A673 (cell line): ENCODE measurements around the gene ZNF385B. TPM values are rescaled to one million over a fixed set of nuclear protein-coding genes. Genes with fewer than 3 reads are reported as not detected.

Experiments
- BruUV-seq: library from RNA; stranded (reverse); fragments of 400-500 nt; replicated peaks from 2 replicates; lab custom pipeline; 2021; lab: Mats Ljungman, UMichigan
- CTCF ChIA-PET: fragments of 300-600 bp; sonication (Branson Sonifier 250); formaldehyde crosslinking; loops from one replicate; lab custom pipeline; 2022; ENCODE audit warnings: antibody characterized with exemption; lab: Charles Lee
- POLR2A ChIA-PET: fragments of 300-600 bp; sonication (Branson Sonifier 250); formaldehyde crosslinking; loops from one replicate; lab custom pipeline; 2022; ENCODE audit warnings: antibody characterized with exemption; ENCODE audit not compliant: low non-redundant PET; lab: Charles Lee
- DNase-seq: peaks from one replicate; pipeline ENCODE4 v3.0.0-alpha.2; 2015; ENCODE audit warnings: low spot score
- H3K27ac ChIP-seq: fragments of 200-600 bp; sonication (generic); 2 replicates; pipeline ENCODE4 v1.5.1; 2016; ENCODE audit warnings: mixed run types, low read depth, mild to moderate bottlenecking, mixed read lengths, antibody characterized with exemption, low read length; ENCODE audit not compliant: poor library complexity, severe bottlenecking
- H3K27me3 ChIP-seq: fragments of 200-600 bp; sonication (generic); replicated peaks from 2 replicates; pipeline ENCODE4 v1.6.1; 2017; ENCODE audit warnings: mixed run types, low read depth, mild to moderate bottlenecking, mixed read lengths, antibody characterized with exemption, low read length; ENCODE audit not compliant: insufficient read depth, poor library complexity
- H3K36me3 ChIP-seq: fragments of 200-600 bp; sonication (generic); 2 replicates; pipeline ENCODE4 v1.6.1; 2016; ENCODE audit warnings: mixed run types, mild to moderate bottlenecking, mixed read lengths, antibody characterized with exemption, low read length; ENCODE audit not compliant: insufficient read depth, poor library complexity, severe bottlenecking
- H3K4me1 ChIP-seq: fragments of 200-600 bp; sonication (generic); 2 replicates; pipeline ENCODE4 v1.6.1; 2017; ENCODE audit warnings: mixed run types, mild to moderate bottlenecking, mixed read lengths, antibody characterized with exemption, low read length; ENCODE audit not compliant: insufficient read depth, poor library complexity, severe bottlenecking
- H3K4me3 ChIP-seq: fragments of 200-600 bp; sonication (generic); 2 replicates; pipeline ENCODE4 v1.5.1; 2016; ENCODE audit warnings: low read depth, mixed run types, mild to moderate bottlenecking, mixed read lengths, low read length; ENCODE audit not compliant: poor library complexity, severe bottlenecking
- H3K9me3 ChIP-seq: fragments of 200-600 bp; sonication (generic); 2 replicates; pipeline ENCODE4 v1.6.1; 2016; ENCODE audit warnings: mixed run types, low read depth, mild to moderate bottlenecking, mixed read lengths, antibody characterized with exemption, low read length; ENCODE audit not compliant: poor library complexity, severe bottlenecking
- CTCF ChIP-seq: fragments of 300-800, 200-600 bp; sonication (generic); conservative IDR thresholded peaks from 2 replicates; pipeline ENCODE4 v1.5.1; 2017; ENCODE audit warnings: low read depth, mild to moderate bottlenecking, antibody characterized with exemption, low read length, moderate library complexity, mixed read lengths
- EZH2 ChIP-seq: fragments of 200-600 bp; sonication (generic); IDR thresholded peaks from 2 replicates; pipeline ENCODE4 v1.6.1; 2017; ENCODE audit warnings: borderline replicate concordance, low read depth, mild to moderate bottlenecking, mixed read lengths, antibody characterized with exemption, low read length; ENCODE audit not compliant: poor library complexity, severe bottlenecking
- intact Hi-C: fragments of 100-400 bp; cut with micrococcal nuclease; formaldehyde crosslinking; loops from one replicate; pipeline ENCODE4 v1.10.0; 2022; ENCODE audit not compliant: unreplicated experiment
- total RNA-seq: library from RNA; stranded (reverse); gene quantifications from 2 replicates; pipeline ENCODE4 v1.2.3, GENCODE V29; 2021

ZNF385B gene
- total RNA-seq, 1 experiment from 2014 or later, result not detected

DNA sequence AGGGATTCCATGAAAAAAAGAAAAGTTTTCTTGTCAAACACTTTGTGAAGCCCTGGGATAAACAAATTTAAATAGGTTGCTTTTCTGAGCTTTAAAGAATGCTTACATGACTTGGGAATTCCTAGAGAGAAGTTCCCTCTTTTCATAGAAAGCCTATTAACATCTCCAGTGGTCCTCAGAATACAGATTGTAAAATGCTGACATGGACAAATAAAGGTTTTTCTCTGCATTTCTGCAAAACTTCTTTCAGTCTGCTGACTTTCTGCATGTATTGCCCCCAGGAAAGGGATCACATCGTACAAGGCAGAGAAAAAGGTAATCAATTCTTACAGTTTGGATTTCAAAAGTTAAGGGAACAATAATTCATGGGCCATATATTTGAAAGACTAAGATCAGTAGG is 20.6 kb downstream of the ZNF385B start:
- POLR2A ChIA-PET, result no interaction called here
- no peaks in the 10 kb centered on the region for H3K9me3 ChIP-seq
- no peaks in the 10 kb centered on the region for H3K4me1 ChIP-seq
- CTCF ChIA-PET, result no interaction called here
- H3K36me3 ChIP-seq, result no peaks in the 10 kb centered on the region
- TF ChIP-seq EZH2, result no peak
- no peak for TF ChIP-seq CTCF
- no peak overlapping the region for H3K27ac ChIP-seq
- no peak for DNase-seq
- no TSS peak for BruUV-seq
- intact Hi-C loops, result loop anchor here (5.0 kb wide), 1 partner anchor 56 kb away; no protein-coding TSS in a partner anchor
- peaks cover 4% of the 10 kb centered on the region for H3K27me3 ChIP-seq
- no peak overlapping the region for H3K4me3 ChIP-seq

DNA sequence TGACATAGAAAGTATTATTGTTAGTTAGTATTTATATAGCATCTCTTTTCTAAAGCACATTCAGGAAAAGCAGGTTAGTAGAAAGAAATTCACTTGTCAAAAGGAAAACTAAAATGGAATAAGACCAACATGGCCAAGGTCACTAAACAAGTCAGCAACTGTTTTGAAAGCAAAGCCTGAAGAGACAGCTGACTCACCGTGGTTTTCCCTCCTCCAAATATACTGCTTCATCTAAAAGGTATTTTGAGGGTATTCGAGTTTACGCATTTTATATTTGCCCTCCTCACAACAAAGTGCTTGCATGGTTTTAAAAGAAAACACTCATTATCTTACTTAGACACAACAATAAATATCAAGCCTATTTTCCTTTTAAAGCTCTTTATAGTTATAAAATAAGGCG is 24.0 kb downstream of the ZNF385B start:
- Histone ChIP-seq H3K27me3 (peaks cover 9% of the 10 kb centered on the region), H3K4me3 (no peak overlapping the region), H3K27ac (no peak overlapping the region), H3K9me3 (no peaks in the 10 kb centered on the region), H3K36me3 (no peaks in the 10 kb centered on the region), H3K4me1 (no peaks in the 10 kb centered on the region)
- no peak for DNase-seq
- CTCF ChIA-PET, result no interaction called here
- intact Hi-C loops, result no loop called here
- POLR2A ChIA-PET, result no interaction called here
- TF ChIP-seq EZH2 (no peak), CTCF (no peak)
- BruUV-seq, result no TSS peak

DNA sequence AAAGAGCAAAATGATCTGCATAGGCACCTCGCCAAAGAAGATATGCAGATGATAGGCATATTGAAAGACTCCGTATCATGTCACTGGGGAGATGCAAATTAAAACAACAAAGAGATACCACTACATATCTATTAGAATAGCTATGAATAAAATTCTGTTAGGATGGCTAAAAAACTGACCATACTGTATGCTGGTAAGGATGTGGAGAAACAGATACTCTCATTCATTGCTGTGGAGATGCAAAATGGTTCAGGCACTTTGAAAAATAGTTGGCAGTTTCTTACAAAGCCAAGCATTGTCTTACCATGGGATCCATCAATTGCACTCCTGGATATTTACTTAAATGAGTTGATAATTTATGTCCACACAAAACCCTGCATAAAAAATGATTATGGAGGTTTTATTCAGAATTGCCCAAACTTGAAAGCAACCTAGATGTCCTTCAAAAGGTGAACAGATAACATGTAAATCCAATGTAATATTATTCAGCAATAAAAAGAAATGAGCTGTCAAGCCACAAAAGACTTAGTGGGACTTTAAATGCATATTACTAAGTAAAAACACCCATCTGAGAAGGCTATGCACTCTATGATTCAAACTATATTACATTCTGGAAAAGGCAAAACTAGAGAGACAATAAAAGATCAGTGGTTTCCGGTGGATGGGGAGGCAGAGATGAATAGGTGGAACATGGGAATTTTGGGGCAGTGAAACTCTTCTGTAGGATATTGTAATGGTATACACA is 31.2 kb downstream of the ZNF385B start:
- Histone ChIP-seq H3K9me3 (no peaks in the 10 kb centered on the region), H3K4me3 (no peak overlapping the region), H3K27me3 (peaks cover 5% of the 10 kb centered on the region), H3K36me3 (no peaks in the 10 kb centered on the region), H3K4me1 (no peaks in the 10 kb centered on the region), H3K27ac (no peak overlapping the region)
- ChIA-PET POLR2A (no interaction called here), CTCF (no interaction called here)
- BruUV-seq, result no TSS peak
- DNase-seq, result no peak
- intact Hi-C loops, result no loop called here
- TF ChIP-seq CTCF (no peak), EZH2 (no peak)
